Fibroblast of the aortic adventitia (primary cell): ENCODE data around the gene USP48. TPM values are rescaled to one million over a fixed set of nuclear protein-coding genes. Genes with fewer than 3 reads are reported as not detected.
A peak's percentile ranks its signal among the peaks of the same experiment; 100 is the strongest.

Source experiments
- DNase-seq: peaks from one replicate; pipeline ENCODE4 v3.0.0-alpha.2; 2010; ENCODE audit warnings: low read depth
- H3K4me3 ChIP-seq: 2 replicates; pipeline ENCODE4 v1.5.1; 2011; ENCODE audit warnings: low read depth, mild to moderate bottlenecking, control low read depth, low read length, moderate library complexity
- total RNA-seq: library from RNA; depleted of rRNA; stranded (reverse); fragments of >200 nt; gene quantifications from 2 replicates; pipeline ENCODE4 v1.2.3, GENCODE V29; 2012; ENCODE audit warnings: low replicate concordance
- TF ChIP-seq, protein P1 (sequence below): IDR thresholded peaks from 2 replicates; pipeline ENCODE4 v1.5.1; 2011; ENCODE audit warnings: mild to moderate bottlenecking, low read length, control low read depth, inconsistent platforms; ENCODE audit not compliant: insufficient read depth

Gene USP48
- total RNA-seq, 1 donor, result 57.9 TPM

DNA sequence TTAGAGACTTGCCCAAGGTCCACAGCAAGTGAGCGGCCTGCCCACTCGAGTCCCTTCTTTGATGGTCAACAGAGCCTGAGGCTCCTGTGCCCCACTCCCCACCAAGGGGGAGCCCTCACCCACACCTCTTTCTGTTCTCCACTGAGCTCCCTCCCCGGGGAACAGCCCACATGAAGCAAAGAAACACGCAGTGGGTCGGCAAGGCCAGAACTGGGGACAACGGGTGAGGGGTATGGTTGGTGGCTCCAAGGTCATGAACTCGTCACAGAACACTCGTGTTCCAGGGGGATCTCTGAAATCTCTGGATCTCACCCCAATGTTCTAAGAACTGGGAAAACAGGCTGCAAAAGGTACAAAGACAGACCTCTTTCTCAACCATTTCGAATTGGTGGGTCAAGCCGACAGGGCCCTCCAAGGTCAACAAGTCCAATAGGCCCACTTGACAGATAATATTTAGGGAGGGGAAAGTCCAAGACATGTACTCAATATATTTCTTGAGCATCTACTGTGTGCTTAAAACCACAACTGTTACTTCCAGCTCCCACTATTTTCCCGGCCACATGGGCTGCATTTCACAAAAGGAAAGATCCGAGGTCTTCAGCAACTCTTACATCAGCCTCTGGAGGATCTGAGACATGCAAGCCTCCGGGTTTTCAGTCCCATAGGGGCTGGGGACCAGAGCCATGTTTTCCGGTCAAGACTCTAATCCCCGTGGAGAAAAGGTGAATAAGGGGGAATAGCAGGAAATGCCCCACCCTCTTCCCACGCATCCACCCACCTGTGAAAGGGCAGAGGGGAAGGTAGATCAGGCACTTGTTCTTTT is 112.7 kb downstream of the USP48 start:
- DNase-seq, result peak; percentile 28
- TF ChIP-seq, protein P1, sequence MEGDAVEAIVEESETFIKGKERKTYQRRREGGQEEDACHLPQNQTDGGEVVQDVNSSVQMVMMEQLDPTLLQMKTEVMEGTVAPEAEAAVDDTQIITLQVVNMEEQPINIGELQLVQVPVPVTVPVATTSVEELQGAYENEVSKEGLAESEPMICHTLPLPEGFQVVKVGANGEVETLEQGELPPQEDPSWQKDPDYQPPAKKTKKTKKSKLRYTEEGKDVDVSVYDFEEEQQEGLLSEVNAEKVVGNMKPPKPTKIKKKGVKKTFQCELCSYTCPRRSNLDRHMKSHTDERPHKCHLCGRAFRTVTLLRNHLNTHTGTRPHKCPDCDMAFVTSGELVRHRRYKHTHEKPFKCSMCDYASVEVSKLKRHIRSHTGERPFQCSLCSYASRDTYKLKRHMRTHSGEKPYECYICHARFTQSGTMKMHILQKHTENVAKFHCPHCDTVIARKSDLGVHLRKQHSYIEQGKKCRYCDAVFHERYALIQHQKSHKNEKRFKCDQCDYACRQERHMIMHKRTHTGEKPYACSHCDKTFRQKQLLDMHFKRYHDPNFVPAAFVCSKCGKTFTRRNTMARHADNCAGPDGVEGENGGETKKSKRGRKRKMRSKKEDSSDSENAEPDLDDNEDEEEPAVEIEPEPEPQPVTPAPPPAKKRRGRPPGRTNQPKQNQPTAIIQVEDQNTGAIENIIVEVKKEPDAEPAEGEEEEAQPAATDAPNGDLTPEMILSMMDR, result no peak

DNA sequence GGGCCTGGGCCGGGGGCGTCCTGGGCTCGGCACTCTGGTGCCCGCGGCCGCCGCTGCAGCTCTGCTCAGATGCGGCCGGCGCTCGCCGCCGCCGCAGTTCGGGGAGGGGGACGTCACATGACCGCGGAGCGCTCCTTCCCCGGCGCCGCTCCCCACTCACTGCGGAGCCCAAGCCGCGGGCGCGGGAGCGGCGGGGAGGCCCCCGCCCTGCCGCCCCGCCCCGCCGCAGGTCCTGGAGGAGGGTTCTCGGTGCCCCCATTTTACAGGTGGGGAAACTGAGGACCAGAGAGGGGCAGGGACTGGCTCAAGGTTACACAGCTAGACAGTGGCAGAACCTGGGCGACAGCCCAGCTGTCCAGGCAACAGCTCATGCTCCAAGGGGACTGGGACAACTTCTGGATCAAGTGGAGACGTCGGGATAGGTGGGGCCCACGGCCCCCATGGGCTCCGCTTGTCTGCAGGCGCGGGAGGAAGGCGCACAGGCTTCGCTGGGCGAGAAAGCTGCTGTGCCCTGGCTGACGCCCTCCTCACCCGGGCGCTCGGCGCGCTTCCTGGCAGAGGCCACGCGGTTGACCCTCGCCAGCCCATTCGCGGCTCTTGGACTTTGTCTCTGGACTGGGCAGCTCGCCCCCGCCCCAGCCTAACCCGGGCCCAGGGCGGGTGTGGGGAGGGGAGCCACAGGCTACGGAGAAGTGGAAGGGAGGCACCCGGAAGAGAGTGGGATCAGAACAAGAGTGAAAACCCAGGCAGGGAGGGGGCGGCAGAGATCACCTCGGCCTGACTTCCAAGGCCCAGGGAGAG is 113.5 kb downstream of the USP48 start, which contains the start of gene RAP1GAP:
RAP1GAP (minus strand) TSS at position 100 of the 801 bp plus-strand sequence. CDS start 49,325 bp downstream, outside the sequence.
- no peak for DNase-seq
- TF ChIP-seq, protein P1, result no peak
- peak within 1 kb of the TSS; percentile 35 for H3K4me3 ChIP-seq

More for the DNA sequence above, 112.7 kb downstream of the USP48 start:
- no peak overlapping the region for H3K4me3 ChIP-seq

GRCh38 chr1:21668951-21669257 is 114.0 kb downstream of the USP48 start:
- no peak for DNase-seq
- TF ChIP-seq, protein P1, result no peak
- peak overlapping the region; percentile 35 for H3K4me3 ChIP-seq

GRCh38 chr1:21668232-21668950 is 114.6 kb downstream of the USP48 start:
- no peak for DNase-seq
- H3K4me3 ChIP-seq, result no peak overlapping the region
- TF ChIP-seq, protein P1, result no peak

DNA sequence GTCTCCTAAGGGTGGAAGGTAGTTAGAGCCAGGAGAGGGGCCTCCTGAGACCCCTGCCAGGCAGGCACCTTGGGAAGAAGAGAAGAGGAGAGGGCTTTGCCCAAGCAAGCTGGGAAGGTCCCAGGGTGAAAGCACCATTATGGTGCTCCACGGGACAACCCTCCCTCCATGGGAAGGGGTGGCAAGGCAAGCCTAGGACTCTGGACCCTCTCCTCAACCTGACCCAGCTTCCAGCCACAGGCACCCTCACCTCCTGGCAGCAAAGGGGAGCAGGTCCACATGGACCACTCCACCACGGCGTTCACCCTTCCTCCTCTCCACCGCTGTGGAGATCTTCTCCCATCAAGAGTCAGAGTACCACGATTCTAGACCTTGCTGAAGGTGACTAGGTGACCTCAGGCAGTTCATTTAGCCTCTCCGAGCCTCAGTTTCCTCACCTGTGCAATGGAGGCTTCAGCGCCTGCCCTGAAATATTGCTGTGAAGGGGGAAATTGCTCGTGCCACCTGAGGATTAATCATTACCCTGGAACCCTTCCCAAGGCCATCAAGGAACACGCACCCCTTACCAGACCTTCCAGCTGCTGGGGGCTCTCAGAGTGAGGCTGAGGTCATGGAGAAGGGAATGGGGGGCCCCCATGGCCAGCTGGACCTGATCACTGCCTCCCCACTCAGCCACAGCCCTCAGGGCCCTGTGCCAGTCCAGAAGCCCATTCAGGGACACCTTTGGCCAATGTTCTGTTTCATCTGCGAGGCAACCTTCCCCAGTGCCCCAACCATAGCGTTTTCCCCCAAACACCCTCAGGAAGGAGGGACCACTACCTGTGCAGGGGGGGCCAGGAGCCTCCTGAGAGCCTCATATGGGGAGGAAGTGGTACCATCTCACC is 115.4 kb downstream of the USP48 start:
- H3K4me3 ChIP-seq, result no peak overlapping the region
- no peak for DNase-seq
- TF ChIP-seq, protein P1, result no peak
